Keratinocyte (primary cell): Measurements from ENCODE around the gene P2RY8. TPM values are rescaled to one million over a fixed set of nuclear protein-coding genes. Genes with fewer than 3 reads are reported as not detected.
"Not testable (repeated sequence)": the region's sequence is repeated elsewhere in the genome, so short reads cannot be mapped to it uniquely, and the experiment has no call there.

Experiments used
- DNase-seq: peaks from one replicate; pipeline ENCODE4 v3.0.0-alpha.2; 2011; ENCODE audit warnings: low read depth, missing footprints, low spot score
- FAIRE-seq: peaks from 2 replicates; lab custom pipeline; 2011; peaks lifted over from hg19 to GRCh38; lab: Jason Lieb, UNC
- H2AFZ ChIP-seq: 2 replicates; pipeline ENCODE4 v1.6.0; 2012; ENCODE audit warnings: low read length, control low read depth, inconsistent platforms; ENCODE audit not compliant: control insufficient read depth
- H3K27ac ChIP-seq: 2 replicates; pipeline ENCODE4 v1.5.1; 2011; ENCODE audit warnings: low read length; ENCODE audit not compliant: control insufficient read depth, insufficient read depth
- H3K27me3 ChIP-seq: 3 replicates; pipeline ENCODE4 v1.6.0; 2011; ENCODE audit warnings: low read length; ENCODE audit not compliant: control insufficient read depth, insufficient read depth; ENCODE audit errors: extremely low read depth
- H3K36me3 ChIP-seq, 2 experiments: 2 replicates in 1 of 2; 3 replicates in 1 of 2; pipeline ENCODE4 v1.5.1; 2011; ENCODE audit warnings: low read length in 2 of 2, mild to moderate bottlenecking in 1 of 2; ENCODE audit not compliant: control insufficient read depth in 2 of 2, insufficient read depth in 2 of 2; ENCODE audit errors: extremely low read depth in 1 of 2
- H3K4me1 ChIP-seq: 3 replicates; pipeline ENCODE4 v1.5.1; 2011; ENCODE audit warnings: low read length; ENCODE audit not compliant: control insufficient read depth, insufficient read depth; ENCODE audit errors: extremely low read depth
- H3K4me2 ChIP-seq: 3 replicates; pipeline ENCODE4 v1.6.0; 2011; ENCODE audit warnings: low read depth, low read length; ENCODE audit not compliant: control insufficient read depth, insufficient read depth; ENCODE audit errors: extremely low read depth
- H3K4me3 ChIP-seq, 3 experiments: fragments of 200-600 bp in 1 of 3; sonication (generic) in 1 of 3; 2 replicates in 2 of 3; 3 replicates in 1 of 3; pipeline ENCODE4 v1.5.1; 2011 to 2016; ENCODE audit warnings: low read length in 3 of 3, mild to moderate bottlenecking in 3 of 3, control low read depth in 2 of 3, inconsistent platforms in 1 of 3, low read depth in 1 of 3, mixed read lengths in 1 of 3, mixed run types in 1 of 3, moderate library complexity in 1 of 3; ENCODE audit not compliant: control insufficient read depth in 2 of 3, insufficient read depth in 2 of 3; ENCODE audit errors: extremely low read depth in 1 of 3
- H3K79me2 ChIP-seq: 2 replicates; pipeline ENCODE4 v1.6.0; 2012; ENCODE audit warnings: low read length; ENCODE audit not compliant: control insufficient read depth, insufficient read depth
- H3K9ac ChIP-seq: 3 replicates; pipeline ENCODE4 v1.6.0; 2011; ENCODE audit warnings: low read length; ENCODE audit not compliant: control insufficient read depth, insufficient read depth; ENCODE audit errors: extremely low read depth
- H3K9me1 ChIP-seq: 3 replicates; pipeline ENCODE4 v1.6.0; 2011; ENCODE audit warnings: low read length; ENCODE audit not compliant: control insufficient read depth, insufficient read depth; ENCODE audit errors: extremely low read depth
- H3K9me3 ChIP-seq: 2 replicates; pipeline ENCODE4 v1.5.1; 2012; ENCODE audit warnings: low read depth, low read length; ENCODE audit not compliant: control insufficient read depth
- H4K20me1 ChIP-seq: 3 replicates; pipeline ENCODE4 v1.6.0; 2011; ENCODE audit warnings: low read length; ENCODE audit not compliant: control insufficient read depth, insufficient read depth; ENCODE audit errors: extremely low read depth
- CTCF ChIP-seq, 3 experiments: IDR thresholded peaks in 1 of 3; conservative IDR thresholded peaks in 1 of 3; optimal IDR thresholded peaks in 1 of 3; 2 replicates in 2 of 3; 3 replicates in 1 of 3; pipeline versions ENCODE3 to v1.5.1; 2011; ENCODE audit warnings: low read length in 3 of 3, mild to moderate bottlenecking in 3 of 3, moderate library complexity in 2 of 3, control low read depth in 1 of 3, inconsistent platforms in 1 of 3; ENCODE audit not compliant: insufficient read depth in 2 of 3; ENCODE audit errors: extremely low read depth in 1 of 3
- EZH2 ChIP-seq: IDR thresholded peaks from one replicate; pipeline ENCODE4 v1.6.1; 2012; ENCODE audit warnings: inconsistent platforms, mild to moderate bottlenecking, low read length, moderate library complexity
- dilution Hi-C: fragments of 300-500 bp; cut with MboI; formaldehyde crosslinking; loops from one replicate; pipeline ENCODE4 v1.7.0; 2020; ENCODE audit warnings: low sequenced_read_pairs; ENCODE audit not compliant: extremely low pct_ligation_motif_present
- polyA plus RNA-seq, 5 experiments: library from polyadenylated mRNA; depleted of rRNA in 3 of 5; stranded (reverse) in 3 of 5; stranded (forward) in 1 of 5; unstranded in 1 of 5; fragments of >200 nt; gene quantifications; 1 replicate in 1 of 5; 2 replicates in 3 of 5; 3 replicates in 1 of 5; pipeline versions ENCODE4 v1.2.1 to v1.2.3, GENCODE V29; 2011 to 2012; ENCODE audit warnings: missing spikeins in 2 of 5, low read depth in 1 of 5, low replicate concordance in 1 of 5

P2RY8 gene
- polyA plus RNA-seq, 1 donor (not counting 4 experiments of a cell fraction or from before 2014, with no cell fraction given), result not detected

GRCh38 chrX:1564750-1565683 lies 28.0 kb upstream of the P2RY8 start:
- no peaks in the 10 kb centered on the region for H3K9me3 ChIP-seq
- no peaks in the 10 kb centered on the region for H3K79me2 ChIP-seq
- no peaks in the 10 kb centered on the region for H3K27me3 ChIP-seq
- DNase-seq, result no peak
- no peak overlapping the region for H3K4me2 ChIP-seq
- H2AFZ ChIP-seq, result no peak overlapping the region
- H3K27ac ChIP-seq, result no peak overlapping the region
- H3K9me1 ChIP-seq, result no peaks in the 10 kb centered on the region
- no peak for TF ChIP-seq EZH2
- no peak for TF ChIP-seq CTCF (optimal IDR thresholded peaks at IDR 0.05 in 1 of 3, IDR thresholded peaks at IDR 0.05 in 1 of 3, conservative IDR thresholded peaks at IDR 0.05 in 1 of 3; ENCODE audit: extremely low read depth in 1 of 3, insufficient read depth in 2 of 3, low read length in 3 of 3)
- H4K20me1 ChIP-seq, result no peaks in the 10 kb centered on the region
- dilution Hi-C loops, result no loop called here
- no peaks in the 10 kb centered on the region for H3K36me3 ChIP-seq
- H3K9ac ChIP-seq, result no peak overlapping the region
- H3K4me1 ChIP-seq, result no peaks in the 10 kb centered on the region
- H3K4me3 ChIP-seq, result no peak overlapping the region
- no peak for FAIRE-seq

GRCh38 chrX:1564077-1564476 lies 27.1 kb upstream of the P2RY8 start:
- H3K36me3 ChIP-seq, H4K20me1 ChIP-seq, H3K9me3 ChIP-seq, H3K9ac ChIP-seq, FAIRE-seq, H2AFZ ChIP-seq, H3K79me2 ChIP-seq, H3K4me1 ChIP-seq, H3K27me3 ChIP-seq, H3K4me3 ChIP-seq, H3K4me2 ChIP-seq, DNase-seq, H3K9me1 ChIP-seq, H3K27ac ChIP-seq, dilution Hi-C loops: not testable (repeated sequence)
